GM21528 (cell line): ENCODE measurements around the gene CLTCL1.
"Not testable (repeated sequence)": the region's sequence is repeated elsewhere in the genome, so short reads cannot be mapped to it uniquely, and the experiment has no call there.

ENCODE experiments used
- ATAC-seq: cut with Tn5 transposase; IDR thresholded peaks from one replicate; pipeline ENCODE4 v1.9.1; 2021; ENCODE audit warnings: mild to moderate bottlenecking, moderate library complexity; ENCODE audit not compliant: unreplicated experiment, low FRiP score

CLTCL1 gene

DNA sequence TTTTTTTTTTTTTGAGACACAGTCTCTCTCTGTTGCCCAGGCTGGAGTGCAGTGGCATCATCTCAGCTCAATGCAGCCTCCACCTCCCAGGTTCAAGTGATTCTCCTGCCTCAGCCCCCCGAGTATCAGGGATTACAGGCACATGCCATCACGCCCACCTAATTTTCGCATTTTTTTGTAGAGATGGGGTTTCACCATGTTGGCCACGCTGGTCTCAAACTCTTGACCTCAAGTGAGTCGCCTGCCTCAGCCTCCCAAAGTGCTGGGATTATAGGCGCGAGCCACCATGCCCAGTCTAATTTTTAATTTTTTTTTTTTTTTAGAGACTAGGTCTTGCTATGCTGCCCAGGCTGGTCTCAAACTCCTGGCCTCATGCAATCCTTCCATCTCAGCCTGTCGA lies 35.2 kb downstream of the CLTCL1 start:
- not testable (repeated sequence) for ATAC-seq

DNA sequence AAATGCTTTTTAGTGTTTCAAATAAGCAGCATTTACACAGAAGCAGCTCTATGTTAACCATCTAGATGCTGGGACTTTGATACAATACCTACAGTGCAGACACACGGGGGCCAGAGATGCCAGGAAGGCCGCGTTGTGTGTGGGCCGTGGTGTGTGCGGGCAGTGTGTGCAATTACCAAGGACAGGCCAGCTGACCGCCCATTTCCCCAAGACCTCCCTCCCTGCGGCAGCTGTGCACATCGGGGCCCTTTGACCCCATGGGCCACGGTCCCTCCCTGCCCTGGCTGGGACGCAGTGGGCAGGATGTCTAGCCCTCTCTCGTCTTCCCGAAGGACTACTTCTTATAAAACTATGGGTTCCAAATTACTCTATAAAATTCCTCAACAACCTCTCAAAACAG lies 38.4 kb downstream of the CLTCL1 start:
- no peak for ATAC-seq

DNA sequence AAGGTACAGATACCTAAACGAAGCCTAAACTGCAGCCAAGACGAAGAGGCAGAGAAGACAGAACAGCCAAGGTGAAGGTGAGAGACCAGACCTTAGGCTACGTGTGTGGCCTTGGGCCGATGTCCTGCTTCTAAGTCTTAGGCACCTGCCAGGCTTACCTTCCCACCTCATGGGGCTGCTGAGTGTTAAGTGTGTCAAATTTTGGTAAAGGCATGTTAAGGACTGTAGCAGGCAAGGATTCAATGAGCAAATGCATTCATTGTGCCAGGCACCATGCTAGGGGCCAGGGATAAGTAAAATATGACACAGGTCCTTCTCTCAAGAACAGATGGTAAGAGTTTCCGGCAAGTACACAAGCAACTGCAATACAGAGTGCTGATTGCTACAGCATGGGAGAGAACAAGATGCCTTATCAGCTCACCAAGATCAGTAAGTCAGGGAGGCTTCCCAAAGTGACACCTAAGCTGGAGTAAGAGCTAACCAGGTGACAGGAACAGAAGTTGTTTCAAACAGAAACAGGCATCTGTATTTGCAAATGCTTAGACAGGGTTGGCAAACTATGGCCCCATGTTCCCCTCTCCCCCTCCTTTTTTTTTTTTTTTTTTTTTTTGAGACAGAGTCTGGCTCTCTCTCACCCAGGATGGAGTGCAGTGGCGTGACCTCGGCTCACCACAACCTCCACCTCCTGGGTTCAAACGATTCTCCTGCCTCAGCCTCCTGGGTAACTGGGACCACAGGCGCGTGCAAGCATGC lies 46.7 kb downstream of the CLTCL1 start:
- no peak for ATAC-seq

DNA sequence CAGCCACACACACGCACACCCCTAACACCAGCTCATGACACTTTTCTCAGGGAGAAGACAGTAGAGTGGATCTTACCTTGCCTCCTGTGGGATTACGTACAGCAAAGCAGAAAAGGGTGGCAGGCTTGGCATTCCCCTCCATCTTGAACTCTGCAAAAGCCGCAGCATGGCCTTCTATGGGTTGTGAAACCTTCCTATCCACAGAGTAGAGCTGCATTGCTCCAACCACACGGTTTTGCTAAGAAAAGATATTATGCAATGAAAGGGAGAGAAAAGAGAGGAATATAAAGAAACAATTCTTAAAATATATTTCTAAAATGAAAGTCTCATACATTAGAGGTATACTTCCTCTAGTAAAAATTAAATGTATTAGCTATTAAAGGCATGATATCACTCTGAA lies 48.8 kb downstream of the CLTCL1 start:
- no peak for ATAC-seq

DNA sequence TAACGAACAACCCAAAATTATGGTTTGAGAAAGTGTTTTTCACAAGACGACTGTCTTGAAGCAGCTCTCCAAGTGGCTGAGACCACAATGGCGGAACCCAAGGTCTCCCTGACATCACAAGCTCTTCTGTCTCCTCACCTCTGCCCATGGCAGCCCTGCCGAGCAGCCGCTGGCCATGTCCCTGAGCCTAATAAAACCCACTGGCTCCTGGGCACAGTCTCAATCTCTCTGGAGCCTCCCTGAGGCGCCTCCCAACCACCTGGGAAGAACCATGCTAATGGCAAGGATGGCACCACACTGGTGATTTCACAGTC lies 50.0 kb downstream of the CLTCL1 start:
- ATAC-seq = no peak

DNA sequence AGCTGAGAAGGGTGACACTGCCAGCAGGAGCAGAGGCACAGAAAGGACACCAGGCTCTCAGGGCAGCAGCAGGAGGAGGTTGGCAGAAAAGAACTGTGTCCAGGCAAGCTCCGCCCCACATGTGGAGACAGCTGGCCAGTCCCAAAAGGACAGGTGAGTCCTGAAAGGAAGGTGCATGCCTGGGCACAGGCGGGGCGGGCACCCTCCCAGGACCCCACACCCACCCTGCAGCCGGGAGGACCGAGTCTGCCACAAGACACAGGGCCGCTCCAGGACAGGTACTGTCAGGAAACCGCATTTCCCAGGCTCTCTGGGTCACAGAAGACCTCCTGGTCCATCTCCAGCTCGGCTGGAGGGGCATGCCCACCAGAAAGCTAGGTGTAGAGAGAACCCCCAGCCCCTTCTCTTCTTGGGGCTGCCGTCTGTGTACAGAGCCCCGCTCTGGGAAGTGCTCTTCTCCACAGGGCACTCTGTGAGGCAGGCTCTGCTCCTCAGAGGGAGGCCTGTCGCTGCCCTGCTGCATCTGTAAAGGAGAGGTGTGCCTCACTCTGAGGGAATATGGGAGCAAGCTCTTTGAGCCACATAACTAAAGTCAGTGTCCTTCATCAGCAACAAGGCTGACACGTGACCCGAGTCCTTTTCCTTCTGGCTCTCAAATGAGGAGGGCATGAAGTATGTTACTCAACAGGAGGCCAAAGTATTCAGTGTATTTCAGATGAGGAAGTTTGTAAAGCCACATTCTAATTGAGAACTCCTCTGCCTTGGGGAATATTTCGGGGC lies 50.5 kb downstream of the CLTCL1 start:
- no peak for ATAC-seq

DNA sequence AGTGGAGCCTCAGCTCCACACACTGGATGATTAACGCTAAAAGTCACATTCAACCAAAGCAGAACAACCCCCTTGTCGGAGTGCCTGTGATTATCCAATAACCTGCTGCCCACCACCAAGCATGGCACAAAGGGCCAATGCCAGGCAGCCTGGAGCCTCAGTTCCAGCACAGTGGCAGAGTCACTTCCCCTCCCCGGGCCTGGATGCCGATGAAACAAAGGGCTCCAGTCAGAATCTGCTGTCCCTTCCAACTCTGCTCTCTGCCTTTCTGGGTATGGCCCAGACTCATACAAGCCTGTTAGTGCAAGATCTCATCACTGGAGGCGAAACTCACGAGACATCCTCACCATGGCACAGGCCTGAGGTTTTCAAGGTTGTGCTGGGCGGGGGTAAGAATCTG lies 52.1 kb downstream of the CLTCL1 start:
- ATAC-seq = no peak

DNA sequence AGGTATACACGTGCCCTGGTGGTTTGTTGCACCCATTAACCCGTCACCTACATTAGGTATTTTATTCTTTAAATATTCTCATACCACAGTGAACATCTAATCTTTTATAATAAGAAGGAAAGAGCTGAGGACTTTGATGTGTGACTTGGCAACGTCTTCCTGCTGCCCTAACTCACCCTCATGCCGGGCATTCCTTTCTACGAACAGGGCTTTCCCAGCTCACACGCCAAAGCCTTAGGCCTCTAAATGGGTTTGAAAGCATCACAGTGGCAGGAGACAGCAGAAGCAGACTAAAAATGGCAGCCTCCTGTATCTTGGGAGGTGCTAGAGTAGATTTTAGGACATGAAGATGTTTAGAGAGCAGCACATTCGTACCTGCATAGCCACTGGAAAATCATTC lies 52.6 kb downstream of the CLTCL1 start:
- ATAC-seq = no peak

DNA sequence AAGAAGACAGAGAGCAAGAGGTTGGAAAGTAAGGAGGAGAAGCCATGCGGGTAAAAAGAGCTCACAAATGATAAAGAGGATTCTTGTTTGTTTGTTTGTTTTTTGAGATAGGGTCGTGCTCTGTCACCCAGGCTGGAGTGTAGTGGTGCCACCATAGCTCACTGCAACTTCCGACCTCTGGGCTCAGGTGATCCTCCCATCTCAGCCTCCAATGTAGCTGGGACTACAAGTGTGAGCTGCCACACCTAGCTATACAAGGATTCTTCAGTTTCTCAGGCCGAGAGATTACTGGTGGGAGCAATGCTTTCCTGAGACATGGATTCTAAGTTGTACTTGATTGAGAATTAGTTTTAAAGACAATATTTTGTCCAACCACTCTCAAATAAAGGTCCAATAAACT lies 55.6 kb downstream of the CLTCL1 start:
- ATAC-seq = no peak

DNA sequence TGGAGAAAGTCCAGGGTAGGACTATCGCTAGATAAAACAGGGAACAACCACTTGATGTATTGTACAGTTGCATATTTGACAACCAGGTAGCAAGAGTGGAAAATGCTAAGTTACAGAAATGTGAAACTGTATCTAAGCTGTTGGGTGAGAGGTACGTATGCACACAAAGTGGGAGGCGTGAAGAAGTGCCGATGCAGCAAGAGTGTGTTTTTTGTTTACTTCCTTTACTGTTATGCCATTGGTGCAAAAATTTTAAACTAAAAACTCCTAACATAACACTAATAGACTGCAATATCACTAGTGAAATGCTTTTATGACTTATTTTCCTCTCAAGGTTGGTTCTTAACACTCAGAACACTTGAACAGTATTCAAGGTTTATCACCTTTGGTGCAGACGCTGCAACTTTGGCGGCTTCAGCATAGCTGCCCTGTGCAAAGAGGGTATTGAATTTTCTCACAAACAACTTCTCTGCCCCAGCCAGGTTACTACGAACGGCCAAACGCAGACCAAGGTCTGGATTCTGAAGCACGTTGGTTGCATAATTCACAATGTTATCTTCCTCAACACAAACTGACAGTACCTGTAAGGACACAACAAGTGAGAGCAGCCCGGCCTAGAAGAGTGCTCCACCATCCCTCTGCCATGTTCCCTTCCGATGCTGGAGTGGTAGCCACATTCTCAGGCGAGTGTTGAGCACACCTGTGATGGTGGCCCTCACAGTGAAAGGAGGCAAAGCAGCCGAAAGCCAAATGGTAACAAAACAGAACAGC lies 57.2 kb downstream of the CLTCL1 start:
- ATAC-seq = no peak

DNA sequence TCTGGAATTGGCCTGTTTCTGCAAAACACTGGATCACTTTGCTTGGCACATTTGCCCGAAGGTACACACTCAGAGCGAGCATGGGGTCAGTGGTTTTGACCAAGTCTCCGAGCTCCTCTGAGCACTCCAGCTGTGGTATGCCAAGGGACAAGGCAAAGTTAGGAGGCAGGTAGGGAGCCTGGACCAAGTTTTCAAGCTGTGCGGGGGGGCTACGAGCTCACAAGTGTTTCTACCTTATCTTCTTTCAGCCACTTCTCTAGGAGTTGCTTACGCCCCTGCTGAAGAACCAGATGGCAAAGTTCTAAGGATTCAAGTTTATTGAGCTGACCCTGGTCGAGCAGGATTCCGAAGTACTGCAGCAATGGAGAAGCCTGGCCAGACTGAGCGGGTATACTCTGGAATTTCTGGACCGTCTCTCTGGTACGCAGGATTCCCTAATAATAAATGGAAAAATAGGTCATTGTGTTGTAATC lies 58.3 kb downstream of the CLTCL1 start:
- no peak for ATAC-seq

DNA sequence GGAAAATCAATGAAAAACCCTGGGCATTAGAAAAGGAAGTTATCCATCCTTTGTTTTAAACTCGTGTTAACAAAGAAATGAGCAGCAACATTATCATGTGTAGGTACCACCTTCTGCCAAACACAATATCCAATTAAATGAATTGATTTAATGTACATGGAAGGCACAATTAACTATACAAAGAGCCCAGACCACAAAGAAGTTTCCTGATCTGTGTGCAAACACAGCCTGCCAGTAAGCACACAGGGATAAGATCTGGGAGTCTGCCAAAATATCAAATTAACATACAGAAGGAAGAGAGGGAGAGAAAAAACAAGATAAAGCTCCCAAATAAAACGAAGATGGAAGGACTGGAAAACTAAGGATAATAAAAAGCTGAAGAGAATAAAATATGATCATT lies 58.9 kb downstream of the CLTCL1 start:
- ATAC-seq = no peak

DNA sequence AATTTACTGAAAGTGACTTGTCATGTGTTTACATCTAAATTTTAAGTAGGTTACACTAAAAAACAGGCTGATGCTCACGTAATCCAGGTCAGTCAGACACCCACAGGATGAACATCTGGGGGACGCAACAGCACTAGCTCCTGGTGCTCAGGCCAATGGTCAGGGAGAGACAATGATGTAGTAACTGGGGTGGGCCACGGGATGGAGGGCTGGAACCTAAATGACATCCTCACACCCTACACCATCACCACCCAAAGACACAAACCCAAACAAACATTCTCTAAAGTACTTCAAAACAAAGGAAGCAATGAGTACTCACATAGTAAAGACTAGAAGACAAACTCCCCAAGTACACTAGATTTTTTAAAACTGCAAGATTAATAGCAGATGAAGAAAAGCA lies 59.5 kb downstream of the CLTCL1 start:
- ATAC-seq = no peak

DNA sequence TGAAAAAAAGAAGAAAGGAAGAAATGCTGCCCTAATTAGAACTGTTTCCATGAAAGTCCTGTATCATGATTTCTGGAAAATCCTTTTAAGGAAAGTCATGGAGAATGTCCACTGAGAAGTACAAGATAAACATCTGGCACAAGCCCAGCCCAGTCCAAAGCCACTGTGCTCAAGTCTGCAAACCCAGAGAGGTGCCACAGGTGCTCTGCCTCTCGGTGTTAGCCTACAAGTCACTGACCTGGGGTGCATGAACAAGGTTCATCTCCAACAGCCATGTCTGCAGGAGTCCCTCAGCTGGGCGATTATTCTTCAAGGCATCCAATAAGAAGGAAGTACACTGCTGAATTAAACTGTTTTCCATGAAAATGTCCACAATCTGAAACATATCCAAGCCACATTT lies 61.9 kb downstream of the CLTCL1 start:
- no peak for ATAC-seq

DNA sequence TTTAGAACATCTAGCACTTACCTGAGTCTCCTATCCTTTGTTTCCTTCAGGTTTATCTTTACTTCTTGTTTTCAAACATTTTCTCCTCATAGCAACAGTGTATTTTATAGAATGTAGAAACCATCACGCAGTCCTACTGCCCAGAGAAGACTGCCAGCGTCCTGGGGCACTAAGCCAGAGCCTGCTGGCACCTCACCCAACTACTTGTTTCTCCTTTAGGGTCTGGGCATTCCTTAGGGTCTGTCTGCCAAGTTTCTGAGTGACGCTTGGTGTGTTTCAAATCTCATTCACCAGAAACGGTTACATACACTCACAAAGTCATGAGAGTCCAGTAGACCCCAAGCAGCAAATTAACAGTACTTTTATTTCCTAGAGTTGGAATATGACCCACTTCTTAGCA lies 63.3 kb downstream of the CLTCL1 start:
- no peak for ATAC-seq

DNA sequence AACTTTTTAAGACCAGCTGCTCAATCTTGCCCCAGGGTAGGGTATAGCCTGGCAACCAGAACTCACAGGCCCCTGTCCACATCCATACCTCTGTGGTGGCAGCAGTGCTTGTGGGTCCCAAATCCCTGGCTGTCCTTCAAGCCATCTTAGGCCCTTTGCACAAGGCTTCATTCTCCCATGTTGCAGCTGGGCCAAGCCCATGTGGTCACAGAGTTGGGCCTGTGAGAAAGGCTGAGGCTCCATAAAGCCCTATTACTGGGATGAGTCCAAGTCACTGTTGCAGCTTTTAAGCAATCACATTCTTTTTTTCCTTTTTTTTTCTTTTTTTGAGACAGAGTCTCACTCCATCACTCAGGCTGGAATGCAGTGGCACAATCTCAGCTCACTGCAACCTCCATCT lies 65.1 kb downstream of the CLTCL1 start:
- ATAC-seq = no peak

DNA sequence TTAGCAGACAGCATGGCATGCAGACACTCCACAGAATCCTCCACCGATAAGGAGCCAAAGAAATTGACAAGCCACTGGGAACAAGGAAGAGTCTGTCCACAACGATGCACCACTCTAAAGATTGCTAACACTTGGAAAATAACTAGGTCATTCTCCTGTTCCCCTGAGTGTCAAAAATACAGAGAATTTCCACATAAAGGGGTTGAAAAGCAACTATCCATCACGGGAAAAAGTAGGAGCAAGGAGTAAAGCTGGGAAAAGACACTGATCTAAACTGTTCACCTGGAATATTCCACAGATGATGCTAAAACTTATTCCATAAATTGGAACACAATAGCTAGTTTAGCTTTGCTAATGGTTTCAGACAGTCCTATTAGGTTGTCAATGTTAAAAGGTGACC lies 66.0 kb downstream of the CLTCL1 start:
- no peak for ATAC-seq

DNA sequence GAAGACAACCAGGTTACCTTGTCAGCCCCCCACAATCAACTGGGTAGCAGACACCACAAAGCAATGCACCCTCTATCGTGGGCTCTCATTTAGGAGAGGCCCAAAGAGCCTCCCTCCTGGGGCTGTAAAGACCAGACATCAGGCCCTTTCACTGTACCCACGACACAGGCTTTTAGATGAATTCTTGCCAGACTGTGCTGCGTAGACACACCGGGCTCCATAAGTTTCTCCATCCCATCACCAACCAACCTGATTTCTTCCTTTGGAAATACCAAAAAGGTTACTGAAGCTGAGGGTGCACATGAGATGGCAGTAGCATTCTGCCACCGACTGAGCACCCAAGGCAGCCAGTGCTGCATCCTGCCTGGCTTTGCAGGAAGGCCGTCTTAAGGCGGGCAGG lies 66.5 kb downstream of the CLTCL1 start:
- ATAC-seq = no peak

DNA sequence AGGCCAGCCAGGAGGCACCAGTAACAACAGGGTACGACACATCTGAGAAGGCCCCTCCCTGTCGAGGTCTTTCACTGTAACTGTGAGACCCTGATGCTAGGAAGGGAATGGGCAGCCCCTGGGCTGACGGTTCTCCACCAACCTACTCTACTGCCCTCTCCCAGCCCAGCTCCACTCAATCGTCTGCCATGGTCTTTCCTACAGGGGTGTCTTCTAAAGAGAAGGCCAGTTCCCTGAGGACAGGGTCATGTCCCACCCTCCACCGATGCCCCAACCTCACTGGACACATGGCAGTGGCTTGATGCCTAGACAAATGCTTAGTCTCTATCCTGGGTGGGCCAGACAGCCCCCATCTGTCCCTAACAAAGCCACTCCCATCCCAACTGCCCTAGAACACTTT lies 67.0 kb downstream of the CLTCL1 start:
- no peak for ATAC-seq

DNA sequence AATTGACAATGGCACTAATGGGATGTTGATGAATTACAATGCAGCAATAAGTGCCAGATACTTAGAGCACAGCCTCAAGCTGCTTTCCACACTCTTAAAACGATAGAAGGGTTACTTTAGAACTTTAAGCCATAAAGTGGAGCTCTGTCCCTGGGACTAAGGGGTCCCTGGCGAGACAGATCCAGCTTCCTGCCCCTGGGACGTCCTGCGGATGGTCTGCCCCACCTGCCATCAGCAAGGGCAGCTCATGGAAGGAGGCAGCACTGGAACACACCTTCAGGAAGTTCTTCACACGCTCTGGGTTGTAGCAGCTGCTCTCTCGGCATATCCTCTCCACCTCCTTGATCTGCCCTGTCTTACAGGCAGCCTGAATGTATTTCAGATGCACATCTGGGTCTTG lies 67.9 kb downstream of the CLTCL1 start:
- ATAC-seq = no peak

DNA sequence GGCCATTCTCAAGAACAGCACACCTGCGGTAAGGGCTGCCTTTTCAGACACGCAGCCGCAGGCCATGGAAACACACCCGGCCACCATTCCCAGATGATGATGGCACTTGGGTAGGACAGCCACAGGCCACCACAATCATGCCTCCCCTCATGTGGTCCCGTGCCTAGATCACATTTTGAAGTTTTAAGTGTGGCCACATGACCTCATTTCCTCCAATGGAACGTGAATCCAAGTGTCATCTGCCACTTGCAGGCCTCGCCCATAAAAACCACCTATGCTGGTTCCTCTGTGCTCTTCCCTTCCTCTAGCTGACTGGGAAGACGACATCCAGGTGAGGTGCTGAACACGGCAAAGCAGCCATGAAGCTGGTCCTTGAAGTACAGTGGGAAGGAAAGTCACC lies 68.4 kb downstream of the CLTCL1 start:
- no peak for ATAC-seq
